ENCODE data around the gene USP9Y.
"Not testable (repeated sequence)": the region's sequence is repeated elsewhere in the genome, so short reads cannot be mapped to it uniquely, and the experiment has no call there.

Gene USP9Y

GRCh38 chrY:12701181-12701695 is at the start of gene USP9Y:
USP9Y (plus strand) TSS chrY:12701231; CDS start chrY:12709448, 8,217 bp downstream.
- DNase-seq: no peak

- DNase-seq: no peak
These were observed 49.4 kb upstream of the USP9Y start for GRCh38 chrY:12651621-12652036.

- no peak for DNase-seq
These were observed 39.0 kb upstream of the USP9Y start for GRCh38 chrY:12661745-12662681.

GRCh38 chrY:12662745-12663591 is 38.1 kb upstream of the USP9Y start:
- DNase-seq: no peak

- DNase-seq: not testable (repeated sequence)
These were observed 37.2 kb upstream of the USP9Y start for GRCh38 chrY:12663845-12664244.

- no peak for DNase-seq
These were observed 22.9 kb upstream of the USP9Y start for GRCh38 chrY:12678111-12678510.

GRCh38 chrY:12681535-12681934 is 19.5 kb upstream of the USP9Y start:
- no peak for DNase-seq

GRCh38 chrY:12688337-12688736 is 12.7 kb upstream of the USP9Y start:
- no peak for DNase-seq

GRCh38 chrY:12700087-12700486 is 944 bp upstream of the USP9Y start:
- no peak for DNase-seq

- no peak for DNase-seq
These were observed 1.1 kb downstream of the USP9Y start for GRCh38 chrY:12702174-12702573.

- no peak for DNase-seq
These were observed 9.4 kb downstream of the USP9Y start for GRCh38 chrY:12710460-12710859.

- no peak for DNase-seq
These were observed 14.3 kb downstream of the USP9Y start for GRCh38 chrY:12715376-12715775.

GRCh38 chrY:12729746-12730145 is 28.7 kb downstream of the USP9Y start:
- DNase-seq: no peak

- no peak for DNase-seq
These were observed 32.6 kb downstream of the USP9Y start for GRCh38 chrY:12733625-12734024.

GRCh38 chrY:12734051-12734450 is 33.0 kb downstream of the USP9Y start:
- no peak for DNase-seq

GRCh38 chrY:12741414-12741813 is 40.4 kb downstream of the USP9Y start:
- DNase-seq: no peak

GRCh38 chrY:12742725-12743124 is 41.7 kb downstream of the USP9Y start:
- no peak for DNase-seq

GRCh38 chrY:12744091-12744490 is 43.1 kb downstream of the USP9Y start:
- no peak for DNase-seq

- no peak for DNase-seq
These were observed 48.3 kb downstream of the USP9Y start for GRCh38 chrY:12749293-12749692.

- DNase-seq: no peak
These were observed 51.8 kb downstream of the USP9Y start for GRCh38 chrY:12752856-12753255.

GRCh38 chrY:12756021-12756420 is 55.0 kb downstream of the USP9Y start:
- DNase-seq: no peak

- no peak for DNase-seq
These were observed 64.9 kb downstream of the USP9Y start for GRCh38 chrY:12765976-12766375.

- DNase-seq: no peak
These were observed 83.5 kb downstream of the USP9Y start for GRCh38 chrY:12784521-12784920.

GRCh38 chrY:12793999-12794398 is 93.0 kb downstream of the USP9Y start:
- no peak for DNase-seq
